Activated CD4-positive, alpha-beta T cell treated with anti-CD3 and anti-CD28 coated beads, Interleukin-10, Interleukin-2, amounts not matched to agents 100 ng/mL and 50 ng/mL, durations not matched to agents 16 hours and 8 hours (primary cell): Measurements from ENCODE around the gene ZNF304.

Experiments used
- DNase-seq: peaks from one replicate; pipeline ENCODE4 v3.0.0-alpha.2; 2020

The ZNF304 gene

GRCh38 chr19:57350877-57351805 lies at the start of gene ZNF304:
ZNF304 (plus strand) TSS chr19:57351271; CDS start chr19:57351665, 394 bp downstream.
- DNase-seq: peak; percentile 94

DNA sequence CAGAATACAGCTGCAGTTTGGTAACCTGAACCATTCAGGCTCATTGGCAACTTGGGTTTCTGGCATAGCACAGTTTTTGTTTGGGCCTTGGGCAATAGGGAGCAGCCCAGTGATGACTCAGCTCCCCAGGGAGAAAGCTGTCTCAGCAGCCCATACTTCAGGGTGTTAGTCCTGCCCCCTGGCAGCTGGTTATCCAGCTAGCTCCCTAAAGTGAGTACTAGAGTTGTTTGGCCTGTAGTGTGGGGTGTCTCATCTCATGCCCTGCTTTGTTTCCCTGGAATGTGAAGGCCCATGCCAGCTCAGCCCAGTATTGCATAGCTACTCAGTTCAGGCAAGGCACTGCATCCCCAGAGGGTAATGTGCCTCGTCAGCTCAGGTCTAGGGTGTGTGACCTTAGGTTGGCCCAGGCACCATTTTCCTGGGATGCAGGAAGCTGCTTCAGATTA lies 49.0 kb upstream of the ZNF304 start:
- no peak for DNase-seq

GRCh38 chr19:57302727-57303401 lies 48.2 kb upstream of the ZNF304 start:
- no peak for DNase-seq

- no peak for DNase-seq
These were observed 46.0 kb upstream of the ZNF304 start for GRCh38 chr19:57305056-57305455.

DNA sequence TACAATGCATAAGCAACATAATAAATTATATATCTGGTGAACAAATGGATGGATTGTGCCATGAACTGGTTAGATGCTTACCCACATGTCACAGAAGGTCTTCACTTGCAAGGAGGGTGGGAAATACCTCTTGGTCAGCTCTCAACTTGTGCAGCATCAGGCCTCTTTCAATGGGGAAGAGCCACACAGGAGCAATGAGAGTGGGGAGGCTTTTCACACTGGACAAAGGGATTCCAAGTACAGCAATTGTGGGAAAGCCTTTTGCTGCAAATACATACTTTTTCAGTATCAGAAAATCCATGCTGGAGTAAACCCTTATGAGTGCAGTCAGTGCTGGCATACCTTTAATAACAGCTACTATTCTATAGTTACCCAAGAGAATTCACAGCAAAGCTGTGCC lies 42.6 kb upstream of the ZNF304 start:
- DNase-seq: no peak

DNA sequence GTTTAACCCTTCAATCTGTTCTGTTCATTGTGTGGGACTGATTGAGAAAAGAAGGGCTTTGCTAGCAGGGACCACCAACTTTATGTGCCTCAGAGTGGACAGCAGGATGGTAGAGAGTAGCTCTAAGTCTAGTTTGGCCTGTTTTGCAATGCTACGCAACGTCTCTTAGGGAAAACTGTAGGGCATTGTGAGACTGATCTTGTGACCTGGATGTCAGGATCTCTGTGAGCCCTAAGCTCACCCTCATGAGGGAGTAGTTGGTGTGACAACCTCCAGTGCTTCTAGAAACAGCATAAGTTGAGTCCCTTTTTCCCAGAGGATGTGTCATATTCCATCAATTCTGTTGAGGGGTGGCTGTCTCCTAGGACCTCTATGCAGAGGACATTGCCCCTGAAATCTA lies 40.3 kb upstream of the ZNF304 start:
- no peak for DNase-seq

DNA sequence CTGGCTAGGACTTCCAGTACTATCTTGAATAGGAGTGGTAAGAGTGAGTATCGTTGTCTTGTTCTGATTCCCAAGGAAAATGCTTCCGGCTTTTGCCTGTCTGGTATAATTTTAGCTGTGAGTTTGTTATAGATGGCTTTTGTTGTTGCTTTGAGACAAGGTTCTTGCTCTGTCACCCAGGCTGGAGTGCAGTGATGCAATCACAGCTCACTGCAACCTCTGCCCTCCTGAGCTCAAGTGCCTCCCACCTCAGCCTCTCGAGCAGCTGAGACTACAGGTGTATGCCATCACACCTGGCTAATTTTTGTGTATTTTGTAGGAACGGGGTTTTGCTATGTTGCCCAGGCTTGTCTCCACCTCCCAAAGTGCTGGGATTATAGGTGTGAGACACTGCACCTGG lies 36.9 kb upstream of the ZNF304 start:
- no peak for DNase-seq

GRCh38 chr19:57317503-57317902 lies 33.6 kb upstream of the ZNF304 start:
- no peak for DNase-seq

DNA sequence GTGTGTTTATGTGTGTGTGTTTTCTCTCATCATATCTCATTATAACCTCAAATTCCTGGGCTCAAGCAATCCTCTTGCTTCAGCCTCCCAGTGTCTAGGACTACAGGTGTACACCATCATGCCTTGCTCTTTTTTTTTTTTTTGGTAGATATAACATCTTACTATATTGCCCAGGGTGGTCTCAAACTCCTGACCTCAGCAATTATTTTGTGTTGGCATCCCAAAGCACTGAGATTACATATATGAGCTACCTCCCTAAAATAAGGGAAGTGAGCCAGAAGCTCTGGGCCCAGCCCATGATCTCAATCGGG lies 31.2 kb upstream of the ZNF304 start:
- no peak for DNase-seq

- peak; percentile 96 for DNase-seq
These were observed 30.6 kb upstream of the ZNF304 start, which contains the start of gene ZNF543 for GRCh38 chr19:57320180-57321084. ZNF543 (plus strand) TSS chr19:57320472; CDS start chr19:57320854, 382 bp downstream.

DNA sequence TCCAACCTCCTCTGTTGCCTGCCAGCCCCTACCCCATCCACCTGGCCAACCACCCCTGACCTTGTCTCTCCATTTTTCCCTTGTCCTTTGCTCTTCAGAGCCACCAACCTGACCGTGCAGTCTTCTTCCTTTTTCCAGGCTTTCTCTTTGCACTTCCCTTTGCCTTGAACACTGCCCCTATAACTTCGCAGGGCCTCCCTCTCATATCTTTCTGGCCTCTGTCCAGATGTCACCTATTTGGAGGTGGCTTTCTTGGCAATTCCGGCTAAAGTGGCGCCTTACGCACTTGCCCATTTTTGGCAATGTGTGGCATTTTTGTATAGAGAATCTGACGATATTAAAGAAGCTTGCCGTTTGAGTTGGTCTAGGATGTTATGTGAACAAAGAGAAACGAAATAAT lies 30.0 kb upstream of the ZNF304 start:
- no peak for DNase-seq

DNA sequence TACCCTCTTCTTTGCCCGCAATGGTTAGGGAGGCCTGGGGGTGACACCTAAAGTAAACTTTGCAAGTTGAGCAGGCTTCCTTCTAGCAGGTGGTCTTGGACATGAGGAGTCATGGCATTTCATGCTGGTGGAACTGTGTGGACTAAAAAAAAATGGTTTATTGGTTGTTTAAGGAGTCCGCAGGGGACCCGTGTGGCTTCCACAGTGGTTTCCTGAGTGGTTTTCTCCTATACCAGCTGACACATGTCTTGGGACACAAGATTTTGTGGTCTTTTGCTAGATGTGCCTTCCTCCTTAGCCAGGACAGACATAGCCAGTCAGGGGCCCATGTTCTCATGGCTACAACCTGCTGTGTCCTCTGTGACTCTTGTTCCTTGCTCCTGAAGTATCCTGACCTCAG lies 29.3 kb upstream of the ZNF304 start:
- DNase-seq: no peak

DNA sequence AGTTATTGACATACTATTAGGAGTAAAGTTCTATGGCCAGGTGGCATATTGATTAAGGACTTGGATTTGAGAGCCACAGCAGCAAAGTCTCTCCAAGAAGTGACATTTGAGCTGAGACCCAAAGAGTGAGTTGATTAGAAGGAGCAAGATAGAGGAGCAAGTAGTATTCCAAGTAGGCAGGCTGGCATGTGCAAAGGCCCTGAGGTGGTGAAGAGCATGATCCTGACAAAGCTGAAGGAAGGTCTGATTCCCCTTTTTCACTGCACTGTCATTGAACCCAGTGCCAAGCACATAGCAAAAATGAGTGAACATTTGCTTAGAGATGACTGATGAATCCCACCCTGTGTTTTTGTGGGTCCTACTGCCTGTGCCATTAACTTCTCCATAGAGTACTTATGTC lies 26.1 kb upstream of the ZNF304 start:
- no peak for DNase-seq

- DNase-seq: no peak
These were observed 23.1 kb upstream of the ZNF304 start for GRCh38 chr19:57327993-57328392.

- no peak for DNase-seq
These were observed 16.9 kb upstream of the ZNF304 start for GRCh38 chr19:57334191-57334590.

- no peak for DNase-seq
These were observed 12.2 kb upstream of the ZNF304 start for GRCh38 chr19:57338877-57339276.

- DNase-seq: no peak
These were observed 8.5 kb upstream of the ZNF304 start for GRCh38 chr19:57342582-57342981.

- no peak for DNase-seq
These were observed 2.9 kb upstream of the ZNF304 start for GRCh38 chr19:57348136-57348535.

DNA sequence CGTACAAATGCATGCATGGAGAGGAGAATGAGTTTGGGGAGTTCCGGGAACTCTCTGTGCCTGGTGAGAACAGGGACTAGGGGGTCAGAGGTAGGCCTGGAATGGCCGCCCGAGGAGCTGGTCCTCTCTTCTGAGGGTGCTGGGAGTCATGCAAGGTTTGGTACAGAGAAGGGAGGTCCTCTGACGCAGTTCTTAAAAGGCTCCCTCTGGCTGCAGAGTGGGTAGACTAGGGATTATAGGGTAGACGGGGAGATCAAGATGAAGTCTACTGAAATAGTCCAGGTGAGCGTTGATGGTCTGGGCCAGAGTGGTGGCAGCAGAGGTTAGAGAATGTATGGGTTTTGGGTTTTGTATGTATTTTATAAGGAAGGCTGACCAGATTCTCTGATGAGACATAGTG lies 796 bp downstream of the ZNF304 start:
- no peak for DNase-seq

GRCh38 chr19:57355916-57356315 lies 4.8 kb downstream of the ZNF304 start:
- no peak for DNase-seq

DNA sequence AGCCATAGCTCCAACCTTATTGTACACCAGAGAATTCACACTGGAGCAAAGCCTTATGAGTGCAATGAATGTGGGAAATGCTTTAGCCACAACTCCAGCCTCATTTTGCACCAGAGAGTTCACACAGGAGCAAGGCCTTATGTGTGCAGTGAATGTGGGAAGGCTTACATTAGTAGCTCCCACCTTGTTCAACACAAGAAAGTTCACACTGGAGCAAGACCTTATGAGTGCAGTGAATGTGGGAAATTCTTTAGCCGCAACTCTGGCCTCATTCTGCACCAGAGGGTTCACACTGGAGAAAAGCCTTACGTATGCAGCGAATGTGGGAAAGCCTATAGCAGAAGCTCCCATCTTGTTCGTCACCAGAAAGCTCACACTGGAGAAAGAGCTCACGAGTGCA lies 6.3 kb downstream of the ZNF304 start:
- no peak for DNase-seq

DNA sequence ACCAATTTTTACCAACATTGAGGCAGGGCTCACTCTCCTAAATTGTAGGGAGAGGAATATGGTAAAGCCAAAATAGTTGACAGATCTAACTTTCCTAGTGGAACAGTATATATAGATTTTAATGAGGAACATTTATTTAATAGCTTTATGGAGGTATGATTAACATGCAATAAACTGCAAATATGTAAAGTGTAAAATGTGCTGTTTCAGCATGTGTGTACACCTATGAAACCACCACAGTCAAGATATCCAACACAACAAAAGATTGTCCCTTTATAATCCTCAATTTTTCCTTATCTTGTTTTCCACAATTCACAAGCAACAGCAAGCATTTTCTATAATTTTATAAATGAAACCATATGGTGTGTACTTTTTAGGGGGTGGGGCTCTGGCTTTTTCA lies 8.2 kb downstream of the ZNF304 start:
- no peak for DNase-seq

DNA sequence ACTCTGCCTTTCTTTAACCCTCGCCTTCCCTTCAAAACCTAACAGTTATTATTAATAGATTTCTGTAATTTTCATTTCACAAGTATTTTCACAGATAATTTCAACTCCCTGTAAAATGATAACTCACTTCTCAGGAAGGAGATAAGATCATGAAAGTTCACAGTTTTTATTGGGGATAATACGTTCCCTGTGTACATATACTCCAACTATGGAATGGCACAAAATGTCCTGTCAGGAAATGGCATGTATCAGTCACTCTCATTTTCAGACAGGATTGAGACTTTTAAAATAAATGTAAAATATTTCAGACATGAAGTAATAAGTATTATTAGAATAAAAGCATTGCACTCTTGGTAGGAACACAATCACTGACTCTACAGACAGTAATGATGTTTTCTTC lies 11.3 kb downstream of the ZNF304 start:
- DNase-seq: no peak
